ENCODE results near the gene C18orf32. TPM values are rescaled to one million over a fixed set of nuclear protein-coding genes. Genes with fewer than 3 reads are reported as not detected.
"Not testable (repeated sequence)": the region's sequence is repeated elsewhere in the genome, so short reads cannot be mapped to it uniquely, and the experiment has no call there.

C18orf32 gene
- 10 to 100 TPM; 16.5 to 33.7 (median 30.9) TPM for polyA plus RNA-seq (ENCODE audit: insufficient read length in 4 of 4)

DNA sequence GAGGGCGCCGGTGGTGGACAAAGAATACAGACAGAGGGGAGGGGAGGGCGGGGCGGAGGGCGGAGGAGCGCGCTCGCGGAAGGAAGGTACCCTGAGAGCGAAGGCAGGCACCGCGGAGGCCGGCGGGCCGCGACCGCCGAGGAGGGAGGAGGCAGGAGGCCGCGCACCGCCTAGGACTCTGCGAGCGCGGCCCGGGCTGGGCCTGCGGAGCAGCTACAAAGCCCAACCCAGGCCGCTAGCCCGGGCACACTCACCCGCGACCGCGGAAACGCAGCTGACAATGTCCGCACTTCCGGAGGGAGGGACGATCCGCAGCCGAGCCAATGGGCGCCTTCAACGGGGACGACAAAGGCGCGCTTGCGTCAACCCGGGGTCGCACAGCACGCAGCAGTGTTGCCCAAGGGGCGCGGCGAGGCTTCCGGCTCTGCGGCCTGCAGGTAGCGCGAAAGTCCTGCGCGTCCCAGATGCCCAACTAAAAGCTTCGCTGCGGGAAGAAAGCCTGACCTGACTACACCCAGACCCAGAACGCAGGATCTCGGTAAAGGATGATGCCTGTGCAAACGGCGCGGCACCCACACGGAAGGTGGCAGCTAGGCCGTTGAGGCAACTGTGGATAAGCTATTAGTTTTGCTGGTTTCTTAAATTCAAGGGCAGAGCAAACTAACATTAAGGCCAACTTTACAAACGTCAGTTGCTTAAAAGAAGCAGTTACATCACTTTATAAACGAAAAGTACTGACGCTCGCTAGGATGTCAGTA is at the start of gene C18orf32:
TSS of gene C18orf32 (minus strand) at position 282 of the 758 bp plus-strand sequence. CDS start 3,486 bp downstream, outside the sequence.
- DNase-seq (ENCODE audit: low read depth in 4 of 4, low spot score in 3 of 4): peak; percentile 83 to 88 (median 86)

- no peak for DNase-seq (ENCODE audit: low read depth in 4 of 4, low spot score in 3 of 4)
Measured at GRCh38 chr18:49534846-49535601, 48.0 kb upstream of the C18orf32 start.

- DNase-seq (ENCODE audit: low read depth in 4 of 4, low spot score in 3 of 4): no peak
Measured at GRCh38 chr18:49531678-49532153, 44.7 kb upstream of the C18orf32 start.

GRCh38 chr18:49529596-49529995 is 42.6 kb upstream of the C18orf32 start:
- no peak for DNase-seq (ENCODE audit: low read depth in 4 of 4, low spot score in 3 of 4)

- DNase-seq (ENCODE audit: low read depth in 4 of 4, low spot score in 3 of 4): no peak
Measured at GRCh38 chr18:49527631-49528327, 40.7 kb upstream of the C18orf32 start.

GRCh38 chr18:49525981-49526380 is 38.9 kb upstream of the C18orf32 start:
- DNase-seq (ENCODE audit: low read depth in 4 of 4, low spot score in 3 of 4): no peak

GRCh38 chr18:49524951-49525350 is 37.9 kb upstream of the C18orf32 start:
- DNase-seq (ENCODE audit: low read depth in 4 of 4, low spot score in 3 of 4): no peak

DNA sequence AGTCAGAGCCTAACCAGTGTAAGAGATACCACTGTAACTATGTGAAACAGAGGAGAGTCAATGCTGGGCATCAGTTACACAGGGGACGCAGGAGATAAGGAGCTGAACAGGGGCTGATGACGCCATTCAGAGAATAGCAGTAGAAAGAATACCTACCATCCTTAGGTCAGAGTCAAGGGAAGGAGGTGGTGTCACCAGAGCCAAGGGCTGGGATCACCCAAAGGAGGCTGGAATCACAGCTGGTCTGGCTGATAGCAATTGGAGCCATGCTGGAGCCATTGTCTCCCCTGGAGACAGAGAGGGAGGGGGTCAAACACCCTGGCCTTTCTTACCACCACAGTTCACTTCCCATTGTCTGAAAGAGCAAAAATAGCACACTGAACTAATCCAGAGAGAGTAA is 37.3 kb upstream of the C18orf32 start:
- no peak for DNase-seq (ENCODE audit: low read depth in 4 of 4, low spot score in 3 of 4)

DNA sequence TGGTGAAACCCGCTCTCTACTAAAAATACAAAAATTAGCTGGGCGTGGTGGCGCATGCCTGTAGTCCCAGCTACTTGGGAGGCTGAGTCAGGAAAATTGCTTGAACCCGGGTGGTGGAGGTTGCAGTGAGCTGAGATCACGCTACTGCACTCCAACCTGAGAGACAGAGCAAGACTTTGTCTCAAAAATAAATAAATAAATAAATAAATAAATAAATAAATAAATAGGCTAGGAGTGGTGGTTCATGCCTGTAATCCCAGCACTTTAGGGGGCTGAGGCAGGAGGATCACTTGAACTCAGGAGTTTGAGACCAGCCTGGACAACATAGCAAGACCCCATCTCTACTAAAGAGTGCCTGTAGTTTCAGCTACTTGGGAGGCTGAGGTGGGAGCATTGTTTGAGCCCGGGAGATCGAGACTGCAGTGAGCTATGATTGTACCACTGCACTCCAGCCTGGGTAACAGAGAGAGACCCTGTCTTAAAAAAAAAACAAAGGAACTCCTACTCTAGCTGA is 36.6 kb upstream of the C18orf32 start:
- not testable (repeated sequence) for DNase-seq (ENCODE audit: low read depth in 4 of 4, low spot score in 3 of 4)

GRCh38 chr18:49521216-49521835 is 34.3 kb upstream of the C18orf32 start:
- no peak for DNase-seq (ENCODE audit: low read depth in 4 of 4, low spot score in 3 of 4)

- no peak for DNase-seq (ENCODE audit: low read depth in 4 of 4, low spot score in 3 of 4)
Measured at GRCh38 chr18:49520661-49521145, 33.7 kb upstream of the C18orf32 start.

- DNase-seq (ENCODE audit: low read depth in 4 of 4, low spot score in 3 of 4): no peak
Measured at GRCh38 chr18:49519101-49519971, 32.3 kb upstream of the C18orf32 start.

DNA sequence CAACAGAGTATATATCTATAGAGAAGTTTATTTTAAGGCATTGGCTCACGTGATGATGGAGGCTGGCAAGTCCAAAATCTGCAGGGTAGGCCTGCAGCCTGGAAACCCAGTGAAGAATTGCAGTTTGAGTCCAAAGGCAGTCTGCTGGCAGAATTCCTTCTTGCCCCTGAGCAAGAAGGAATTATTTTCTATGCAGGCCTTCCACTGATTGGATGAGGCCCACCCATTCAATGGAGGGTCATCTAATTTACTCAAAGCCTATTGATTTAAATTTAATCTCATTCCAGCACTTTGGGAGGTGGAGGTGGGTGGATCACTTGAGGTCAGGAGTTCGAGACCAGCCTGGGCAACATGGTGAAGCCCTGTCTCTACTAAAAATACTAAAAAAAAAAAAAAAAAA is 30.4 kb upstream of the C18orf32 start:
- no peak for DNase-seq (ENCODE audit: low read depth in 4 of 4, low spot score in 3 of 4)

- DNase-seq (ENCODE audit: low read depth in 4 of 4, low spot score in 3 of 4): no peak
Measured at GRCh38 chr18:49515516-49515915, 28.5 kb upstream of the C18orf32 start.

GRCh38 chr18:49515003-49515402 is 28.0 kb upstream of the C18orf32 start:
- not testable (repeated sequence) for DNase-seq (ENCODE audit: low read depth in 4 of 4, low spot score in 3 of 4)

- DNase-seq (ENCODE audit: low read depth in 4 of 4, low spot score in 3 of 4): no peak
Measured at GRCh38 chr18:49514577-49514976, 27.5 kb upstream of the C18orf32 start.

DNA sequence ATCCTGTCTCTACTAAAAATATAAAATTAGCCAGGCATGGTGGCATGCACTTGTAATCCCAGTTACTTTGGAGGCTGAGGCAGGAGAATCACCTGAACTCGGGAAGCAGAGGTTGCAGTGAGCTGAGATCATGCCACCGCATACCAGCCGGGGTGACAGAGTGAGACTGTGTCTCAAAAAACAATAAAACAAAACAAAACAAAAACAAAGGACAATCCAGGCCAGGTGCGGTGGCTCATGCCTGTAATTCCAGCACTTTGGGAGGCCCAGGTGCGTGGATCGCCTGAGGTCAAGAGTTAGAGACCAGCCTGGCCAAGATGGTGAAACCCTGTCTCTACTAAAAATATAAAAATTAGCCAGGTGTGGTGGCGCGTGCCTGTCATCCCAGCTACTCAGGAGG is 25.8 kb upstream of the C18orf32 start:
- not testable (repeated sequence) for DNase-seq (ENCODE audit: low read depth in 4 of 4, low spot score in 3 of 4)

DNA sequence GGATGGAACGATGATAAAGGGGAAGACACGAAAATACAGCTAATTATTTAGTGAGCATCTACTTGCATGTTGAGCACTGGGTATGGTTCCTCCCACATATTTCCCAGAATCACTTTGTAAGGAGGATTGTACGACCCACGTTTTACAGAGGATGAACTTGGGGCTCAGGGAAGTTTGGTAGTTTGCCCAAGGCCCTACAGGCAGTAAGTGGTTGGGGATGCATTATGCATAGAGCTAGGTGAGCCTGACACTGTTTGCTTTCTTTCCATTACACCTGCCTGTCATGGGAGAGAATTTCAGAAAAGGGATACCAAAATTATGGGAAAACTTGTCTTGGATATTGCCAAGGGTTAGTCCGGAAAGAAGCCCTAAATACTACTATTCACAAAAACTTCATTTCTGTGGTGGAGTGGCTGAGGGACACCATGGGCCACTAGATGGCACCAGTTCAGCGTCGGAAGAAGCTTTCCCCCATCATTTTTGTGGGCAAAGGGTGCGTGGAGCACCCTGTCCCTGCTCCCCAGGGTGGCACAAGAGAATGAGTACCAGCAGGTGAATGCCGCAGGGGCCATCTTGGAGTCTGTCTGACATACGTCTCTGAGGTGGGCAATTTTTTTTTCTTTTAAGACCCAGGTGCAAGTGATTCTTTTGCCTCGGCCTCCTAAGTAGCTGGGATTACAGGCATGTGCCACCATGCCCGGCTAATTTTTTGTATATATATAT is 23.5 kb upstream of the C18orf32 start:
- DNase-seq (ENCODE audit: low read depth in 4 of 4, low spot score in 3 of 4): no peak

GRCh38 chr18:49506438-49506837 is 19.4 kb upstream of the C18orf32 start:
- not testable (repeated sequence) for DNase-seq (ENCODE audit: low read depth in 4 of 4, low spot score in 3 of 4)

Measured in left renal pelvis (tissue), 4 donors.